Muscle layer of duodenum (tissue), 2 donors: Measurements from ENCODE around the gene ELF4.

Source experiments
- H3K27ac ChIP-seq: one replicate; pipeline ENCODE4 v1.7.0; 2013; ENCODE audit warnings: mild to moderate bottlenecking, low read length
- H3K27me3 ChIP-seq: one replicate; pipeline ENCODE4 v1.7.0; 2013; ENCODE audit warnings: low read depth, mild to moderate bottlenecking, control low read depth, low read length
- H3K36me3 ChIP-seq, 2 donors: one replicate each; pipeline ENCODE4 v1.7.0; 2013; ENCODE audit warnings: low read length in 2 of 2, control low read depth in 1 of 2, mild to moderate bottlenecking in 1 of 2; ENCODE audit not compliant: insufficient read depth in 2 of 2, control insufficient read depth in 1 of 2
- H3K4me1 ChIP-seq, 2 donors: one replicate each; pipeline ENCODE4 v1.7.0; 2013; ENCODE audit warnings: low read length in 2 of 2, mild to moderate bottlenecking in 2 of 2, control low read depth in 1 of 2, moderate library complexity in 1 of 2; ENCODE audit not compliant: insufficient read depth in 2 of 2, control insufficient read depth in 1 of 2
- H3K4me3 ChIP-seq, 2 donors: one replicate each; pipeline ENCODE4 v1.7.0; 2013; ENCODE audit warnings: low read length in 2 of 2, low read depth in 1 of 2, mild to moderate bottlenecking in 1 of 2
- H3K9me3 ChIP-seq, 2 donors: one replicate each; pipeline ENCODE4 v1.7.0; 2013; ENCODE audit warnings: low read length in 2 of 2, control low read depth in 1 of 2, mild to moderate bottlenecking in 1 of 2; ENCODE audit not compliant: control insufficient read depth in 1 of 2
- donor health status: healthy.

The ELF4 gene

DNA sequence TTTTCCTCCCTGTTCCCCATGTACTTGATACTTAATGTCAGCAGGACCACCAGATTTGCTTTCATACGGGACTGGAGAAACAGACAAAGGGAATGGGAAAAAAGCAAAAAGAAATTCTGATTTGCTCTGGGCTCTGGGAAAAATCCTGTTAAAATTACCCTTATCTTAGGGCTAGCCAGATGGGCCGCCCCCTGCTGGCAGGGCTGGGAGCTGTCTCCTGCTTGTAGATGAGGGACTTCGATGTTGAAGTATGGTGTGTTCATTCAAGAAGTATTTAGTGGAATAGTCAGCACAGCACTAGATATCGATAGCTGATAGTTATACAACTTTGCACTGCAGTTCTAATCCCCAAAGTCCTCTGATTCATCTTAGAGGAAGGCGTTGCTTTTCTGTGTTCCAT, 82.1 kb downstream of the ELF4 start:
- peaks cover 0 to 7% of the 10 kb centered on the region in 2 donors for H3K4me1 ChIP-seq
- H3K9me3 ChIP-seq: no peaks in the 10 kb centered on the region
- H3K4me3 ChIP-seq: no peak overlapping the region
- H3K27ac ChIP-seq: no peak overlapping the region
- peaks cover 20 to 48% of the 10 kb centered on the region in 2 donors for H3K36me3 ChIP-seq
- no peaks in the 10 kb centered on the region for H3K27me3 ChIP-seq

DNA sequence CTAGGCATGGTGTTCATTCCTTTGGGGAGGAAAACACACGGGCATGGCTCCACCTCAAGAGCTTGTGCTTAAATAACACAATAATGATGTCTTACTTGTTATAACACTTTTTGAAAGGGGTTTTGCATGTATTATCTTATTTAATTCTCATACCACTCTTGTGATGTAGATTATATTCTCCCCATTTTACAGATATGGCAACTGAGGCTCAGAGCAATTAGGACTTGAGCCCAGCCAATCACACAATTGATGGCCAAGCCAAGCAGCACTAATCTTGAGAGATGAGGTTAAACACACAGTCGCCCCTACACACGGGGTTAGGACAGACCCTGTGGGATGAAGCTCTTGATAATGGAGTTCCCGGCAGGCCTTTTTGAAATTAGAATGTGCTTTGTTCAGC, 82.7 kb downstream of the ELF4 start:
- no peak overlapping the region for H3K4me3 ChIP-seq
- peaks cover 0 to 7% of the 10 kb centered on the region in 2 donors for H3K4me1 ChIP-seq
- H3K27me3 ChIP-seq: no peaks in the 10 kb centered on the region
- H3K36me3 ChIP-seq: peaks cover 26 to 48% of the 10 kb centered on the region in 2 donors
- H3K27ac ChIP-seq: no peak overlapping the region
- no peaks in the 10 kb centered on the region for H3K9me3 ChIP-seq

DNA sequence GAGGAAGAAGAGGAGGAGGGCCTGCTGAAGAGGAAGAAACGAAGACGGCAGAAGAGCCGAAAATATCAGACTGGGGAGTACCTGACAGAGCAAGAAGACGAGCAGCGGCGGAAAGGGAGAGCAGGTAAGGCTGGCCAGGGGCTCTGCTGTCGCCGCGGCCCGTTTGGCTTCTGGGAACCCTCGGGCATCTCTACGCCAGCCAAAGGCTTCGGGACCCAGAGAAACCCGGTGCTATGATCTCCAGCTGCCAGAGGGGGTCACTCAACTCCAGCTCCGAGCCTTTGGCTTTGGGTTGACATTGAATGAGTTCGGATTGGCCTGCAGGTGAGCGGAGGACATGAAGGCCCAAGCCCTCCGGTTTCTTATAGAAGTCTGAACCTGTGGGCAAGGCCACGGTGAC, 85.0 kb downstream of the ELF4 start:
- Histone ChIP-seq H3K4me3 (no peak overlapping the region), H3K4me1 (peaks cover 0 to under 1% of the 10 kb centered on the region in 2 donors), H3K27ac (no peak overlapping the region), H3K27me3 (no peaks in the 10 kb centered on the region), H3K36me3 (peaks cover 28 to 46% of the 10 kb centered on the region in 2 donors), H3K9me3 (no peaks in the 10 kb centered on the region)

DNA sequence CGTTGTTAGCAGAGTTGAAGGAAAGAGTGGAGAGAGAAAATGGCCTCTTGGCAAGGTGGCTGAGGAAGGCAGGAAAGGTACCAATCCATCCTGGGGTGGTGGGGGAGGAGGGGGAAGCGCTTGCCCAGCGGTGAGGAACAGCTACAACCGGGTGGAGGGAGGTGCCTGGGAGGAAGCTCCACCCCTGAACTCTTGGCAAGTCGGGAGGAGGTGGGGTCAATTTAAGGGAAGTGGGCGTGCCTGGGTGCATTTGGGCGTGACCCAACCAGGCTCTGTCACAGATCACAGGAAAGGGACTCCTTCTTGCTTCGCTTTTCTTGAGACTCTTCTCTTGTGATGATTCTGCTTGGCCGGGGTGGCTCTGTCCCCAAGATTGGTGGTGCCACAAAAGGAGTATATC, 86.2 kb downstream of the ELF4 start:
- Histone ChIP-seq H3K4me3 (no peak overlapping the region), H3K27me3 (no peaks in the 10 kb centered on the region), H3K9me3 (no peaks in the 10 kb centered on the region), H3K27ac (no peak overlapping the region), H3K36me3 (peaks cover 25 to 36% of the 10 kb centered on the region in 2 donors), H3K4me1 (peaks cover 0 to 3% of the 10 kb centered on the region in 2 donors)

DNA sequence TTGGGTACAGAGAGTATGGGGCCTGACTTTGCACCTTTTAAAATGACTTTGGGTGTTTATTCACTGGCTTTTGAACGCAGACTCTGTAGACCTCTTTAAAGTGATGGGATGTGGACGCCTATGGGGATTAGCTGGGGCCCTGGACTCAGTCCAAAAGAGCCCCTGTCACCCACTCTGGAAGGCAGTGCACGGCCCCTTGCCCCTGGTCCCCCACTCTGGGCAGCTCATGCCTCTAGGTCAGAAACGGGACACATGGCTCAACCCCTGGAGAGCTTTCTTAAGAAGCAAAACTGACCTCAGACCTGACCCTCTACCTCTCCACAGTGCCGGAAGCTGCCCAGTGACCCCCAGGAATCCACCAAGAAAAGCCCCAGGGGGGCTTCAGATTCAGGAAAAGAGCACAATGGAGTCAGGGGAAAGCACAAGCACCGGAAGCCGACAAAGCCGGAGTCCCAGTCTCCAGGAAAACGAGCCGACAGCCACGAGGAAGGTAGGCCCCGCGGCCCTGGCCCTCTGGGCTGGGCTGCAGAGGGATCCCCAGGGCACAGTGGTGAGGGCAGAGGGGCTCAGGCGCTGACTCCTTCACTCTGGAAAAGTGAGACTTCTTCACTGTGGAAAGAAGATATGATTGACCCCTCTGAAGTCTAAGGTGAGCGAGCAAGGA, 89.5 kb downstream of the ELF4 start:
- Histone ChIP-seq H3K4me1 (peaks cover 0 to 8% of the 10 kb centered on the region in 2 donors), H3K36me3 (peaks cover 10 to 20% of the 10 kb centered on the region in 2 donors), H3K9me3 (no peaks in the 10 kb centered on the region), H3K4me3 (no peak overlapping the region), H3K27ac (no peak overlapping the region), H3K27me3 (no peaks in the 10 kb centered on the region)

DNA sequence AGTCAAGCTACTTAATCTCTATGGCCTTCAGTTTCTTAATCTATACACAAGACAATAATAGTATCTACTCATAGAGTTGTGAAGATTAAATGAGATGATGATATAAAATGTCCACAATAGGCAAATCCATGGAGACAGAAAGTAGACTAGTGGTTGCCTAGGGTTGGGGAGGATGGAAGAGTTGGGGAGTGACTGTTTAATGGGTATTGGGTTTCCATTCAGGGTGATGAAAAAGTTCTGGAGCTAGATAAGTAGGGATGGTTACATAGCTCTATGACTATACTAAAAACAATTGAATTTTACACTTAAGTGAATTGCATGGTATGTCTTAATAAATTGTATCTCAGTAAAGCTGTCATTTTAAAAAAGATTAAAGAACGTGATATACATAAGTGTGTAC, 92.2 kb downstream of the ELF4 start:
- no peak overlapping the region for H3K4me3 ChIP-seq
- H3K27ac ChIP-seq: no peak overlapping the region
- no peaks in the 10 kb centered on the region for H3K27me3 ChIP-seq
- H3K9me3 ChIP-seq: no peaks in the 10 kb centered on the region
- H3K4me1 ChIP-seq: peaks cover 0 to 8% of the 10 kb centered on the region in 2 donors
- peaks cover 8 to 31% of the 10 kb centered on the region in 2 donors for H3K36me3 ChIP-seq

DNA sequence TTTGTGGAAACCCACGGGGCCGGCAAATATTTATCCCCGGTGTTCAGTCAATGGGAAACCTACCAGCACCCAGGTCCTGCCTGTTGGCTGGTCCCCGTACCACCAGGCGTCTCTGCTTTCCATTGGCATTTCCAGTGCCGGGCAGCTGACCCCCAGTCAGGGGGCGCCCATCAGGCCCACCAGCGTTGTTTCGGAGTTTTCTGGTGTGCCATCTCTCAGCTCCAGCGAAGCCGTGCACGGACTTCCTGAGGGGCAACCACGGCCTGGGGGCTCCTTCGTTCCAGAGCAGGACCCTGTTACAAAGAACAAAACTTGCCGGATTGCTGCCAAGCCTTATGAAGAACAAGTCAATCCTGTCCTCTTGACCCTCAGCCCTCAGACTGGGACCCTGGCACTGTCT, 95.1 kb downstream of the ELF4 start:
- H3K36me3 ChIP-seq: peaks cover 0 to 27% of the 10 kb centered on the region in 2 donors
- H3K9me3 ChIP-seq: no peaks in the 10 kb centered on the region
- H3K4me3 ChIP-seq: no peak overlapping the region
- no peak overlapping the region for H3K27ac ChIP-seq
- peaks cover 0 to 8% of the 10 kb centered on the region in 2 donors for H3K4me1 ChIP-seq
- H3K27me3 ChIP-seq: no peaks in the 10 kb centered on the region
